ENCODE measurements around the gene LRRC10B.

LRRC10B gene

GRCh38 chr11:61480261-61480993 lies 28.1 kb upstream of the LRRC10B start:
- peaks cover 6% of the 10 kb centered on the region for H3K27me3 Mint-ChIP-seq

GRCh38 chr11:61480994-61481335 lies 27.6 kb upstream of the LRRC10B start:
- DNase-seq (ENCODE audit: low spot score in 2 of 2) (no peak), ATAC-seq (ENCODE audit: low read depth) (no peak)
- no peaks in the 10 kb centered on the region for H3K9me3 Mint-ChIP-seq
- H3K4me1 Mint-ChIP-seq = no peaks in the 10 kb centered on the region
- H3K36me3 Mint-ChIP-seq = no peaks in the 10 kb centered on the region
- no peak overlapping the region for H3K27ac Mint-ChIP-seq
- H3K27me3 Mint-ChIP-seq = peaks cover 6% of the 10 kb centered on the region
- H3K4me3 Mint-ChIP-seq = no peak overlapping the region

More at GRCh38 chr11:61480261-61480993, 28.1 kb upstream of the LRRC10B start:
- Mint-ChIP-seq H3K9me3 (no peaks in the 10 kb centered on the region), H3K36me3 (no peaks in the 10 kb centered on the region), H3K4me3 (no peak overlapping the region), H3K27ac (no peak overlapping the region), H3K4me1 (no peaks in the 10 kb centered on the region)
- DNase-seq (ENCODE audit: low spot score in 2 of 2) (no peak), ATAC-seq (ENCODE audit: low read depth) (no peak)

- DNase-seq (ENCODE audit: low spot score in 2 of 2) (no peak), ATAC-seq (ENCODE audit: low read depth) (no peak)
- Mint-ChIP-seq H3K4me3 (no peak overlapping the region), H3K36me3 (peaks cover 3% of the 10 kb centered on the region), H3K27ac (no peak overlapping the region), H3K27me3 (peaks cover 6% of the 10 kb centered on the region), H3K4me1 (no peaks in the 10 kb centered on the region), H3K9me3 (no peaks in the 10 kb centered on the region)
Measured at GRCh38 chr11:61481806-61482205, 26.7 kb upstream of the LRRC10B start.

GRCh38 chr11:61482513-61482912 lies 26.0 kb upstream of the LRRC10B start:
- H3K36me3 Mint-ChIP-seq = peaks cover 7% of the 10 kb centered on the region
- H3K9me3 Mint-ChIP-seq = no peaks in the 10 kb centered on the region
- no peak overlapping the region for H3K27ac Mint-ChIP-seq
- no peak overlapping the region for H3K4me3 Mint-ChIP-seq
- no peaks in the 10 kb centered on the region for H3K4me1 Mint-ChIP-seq
- peaks cover 6% of the 10 kb centered on the region for H3K27me3 Mint-ChIP-seq
- ATAC-seq (ENCODE audit: low read depth) (no peak), DNase-seq (ENCODE audit: low spot score in 2 of 2) (no peak)

GRCh38 chr11:61484541-61484940 lies 24.0 kb upstream of the LRRC10B start:
- Mint-ChIP-seq H3K4me1 (peaks cover 3% of the 10 kb centered on the region), H3K27ac (no peak overlapping the region), H3K36me3 (peaks cover 7% of the 10 kb centered on the region), H3K9me3 (no peaks in the 10 kb centered on the region), H3K27me3 (peaks cover 11% of the 10 kb centered on the region), H3K4me3 (no peak overlapping the region)
- ATAC-seq (ENCODE audit: low read depth) (no peak), DNase-seq (ENCODE audit: low spot score in 2 of 2) (no peak)

- Mint-ChIP-seq H3K36me3 (peaks cover 7% of the 10 kb centered on the region), H3K4me3 (no peak overlapping the region), H3K9me3 (no peaks in the 10 kb centered on the region), H3K27me3 (peaks cover 11% of the 10 kb centered on the region), H3K4me1 (peaks cover 3% of the 10 kb centered on the region), H3K27ac (no peak overlapping the region)
- no peak for ATAC-seq (ENCODE audit: low read depth)
- no peak for DNase-seq (ENCODE audit: low spot score in 2 of 2)
Measured at GRCh38 chr11:61485080-61485479, 23.5 kb upstream of the LRRC10B start.

GRCh38 chr11:61486011-61486620 lies 22.4 kb upstream of the LRRC10B start:
- H3K36me3 Mint-ChIP-seq = peaks cover 7% of the 10 kb centered on the region
- no peak overlapping the region for H3K27ac Mint-ChIP-seq
- H3K27me3 Mint-ChIP-seq = peaks cover 14% of the 10 kb centered on the region
- DNase-seq (ENCODE audit: low spot score in 2 of 2) (no peak), ATAC-seq (ENCODE audit: low read depth) (no peak)
- H3K9me3 Mint-ChIP-seq = no peaks in the 10 kb centered on the region
- H3K4me1 Mint-ChIP-seq = peaks cover 3% of the 10 kb centered on the region
- H3K4me3 Mint-ChIP-seq = no peak overlapping the region

GRCh38 chr11:61486779-61487178 lies 21.8 kb upstream of the LRRC10B start:
- Mint-ChIP-seq H3K36me3 (peaks cover 7% of the 10 kb centered on the region), H3K4me1 (peaks cover 3% of the 10 kb centered on the region), H3K27ac (no peak overlapping the region), H3K4me3 (no peak overlapping the region), H3K27me3 (peaks cover 12% of the 10 kb centered on the region), H3K9me3 (no peaks in the 10 kb centered on the region)
- DNase-seq (ENCODE audit: low spot score in 2 of 2) (no peak), ATAC-seq (ENCODE audit: low read depth) (no peak)

GRCh38 chr11:61487342-61488025 lies 21.1 kb upstream of the LRRC10B start:
- peaks cover 15% of the 10 kb centered on the region for H3K27me3 Mint-ChIP-seq
- H3K4me1 Mint-ChIP-seq = peaks cover 3% of the 10 kb centered on the region
- no peak overlapping the region for H3K27ac Mint-ChIP-seq
- no peaks in the 10 kb centered on the region for H3K9me3 Mint-ChIP-seq
- no peak overlapping the region for H3K4me3 Mint-ChIP-seq
- DNase-seq (ENCODE audit: low spot score in 2 of 2) (no peak), ATAC-seq (ENCODE audit: low read depth) (no peak)
- peaks cover 7% of the 10 kb centered on the region for H3K36me3 Mint-ChIP-seq

GRCh38 chr11:61488651-61489291 lies 19.8 kb upstream of the LRRC10B start:
- DNase-seq (ENCODE audit: low spot score in 2 of 2) (no peak), ATAC-seq (ENCODE audit: low read depth) (no peak)
- Mint-ChIP-seq H3K9me3 (no peaks in the 10 kb centered on the region), H3K27ac (no peak overlapping the region), H3K27me3 (peaks cover 13% of the 10 kb centered on the region), H3K4me3 (no peak overlapping the region), H3K4me1 (peaks cover 3% of the 10 kb centered on the region), H3K36me3 (peaks cover 7% of the 10 kb centered on the region)

GRCh38 chr11:61489833-61490721 lies 18.5 kb upstream of the LRRC10B start:
- peaks cover 7% of the 10 kb centered on the region for H3K36me3 Mint-ChIP-seq
- no peak overlapping the region for H3K27ac Mint-ChIP-seq
- H3K4me3 Mint-ChIP-seq = no peak overlapping the region
- no peaks in the 10 kb centered on the region for H3K9me3 Mint-ChIP-seq
- DNase-seq (ENCODE audit: low spot score in 2 of 2) (no peak), ATAC-seq (ENCODE audit: low read depth) (no peak)
- H3K27me3 Mint-ChIP-seq = peaks cover 13% of the 10 kb centered on the region
- peaks cover 3% of the 10 kb centered on the region for H3K4me1 Mint-ChIP-seq

GRCh38 chr11:61491736-61492395 lies 16.7 kb upstream of the LRRC10B start:
- Mint-ChIP-seq H3K27me3 (peaks cover 13% of the 10 kb centered on the region), H3K27ac (no peak overlapping the region), H3K4me3 (no peak overlapping the region), H3K9me3 (no peaks in the 10 kb centered on the region), H3K4me1 (peaks cover 3% of the 10 kb centered on the region), H3K36me3 (peaks cover 3% of the 10 kb centered on the region)
- DNase-seq (ENCODE audit: low spot score in 2 of 2) (no peak), ATAC-seq (ENCODE audit: low read depth) (no peak)

GRCh38 chr11:61494381-61494961 lies 14.1 kb upstream of the LRRC10B start:
- no peaks in the 10 kb centered on the region for H3K9me3 Mint-ChIP-seq
- ATAC-seq (ENCODE audit: low read depth) (no peak), DNase-seq (ENCODE audit: low spot score in 2 of 2) (no peak)
- no peaks in the 10 kb centered on the region for H3K4me1 Mint-ChIP-seq
- H3K27me3 Mint-ChIP-seq = peaks cover 8% of the 10 kb centered on the region
- H3K4me3 Mint-ChIP-seq = no peak overlapping the region
- no peaks in the 10 kb centered on the region for H3K36me3 Mint-ChIP-seq
- H3K27ac Mint-ChIP-seq = no peak overlapping the region

All from memory B cell (primary cell).